Endothelial cell of umbilical vein (primary cell): ENCODE measurements around the gene EFCC1. TPM values are rescaled to one million over a fixed set of nuclear protein-coding genes. Genes with fewer than 3 reads are reported as not detected.

Experiments
- BruUV-seq: library from RNA; stranded (reverse); fragments of 400-500 nt; replicated peaks from 2 replicates; lab custom pipeline; 2021; lab: Mats Ljungman, UMichigan
- CTCF ChIA-PET: fragments of 300-600, 350-600 bp; sonication (Branson Sonifier 250); formaldehyde crosslinking; loops from one replicate; lab custom pipeline; 2021; ENCODE audit warnings: antibody characterized with exemption, inconsistent platforms; lab: Charles Lee
- POLR2A ChIA-PET: fragments of 300-600, 350-600 bp; sonication (Branson Sonifier 250); formaldehyde crosslinking; loops from one replicate; lab custom pipeline; 2021; ENCODE audit warnings: antibody characterized with exemption, inconsistent platforms; lab: Charles Lee
- DNase-seq: peaks from one replicate; pipeline ENCODE4 v3.0.0-alpha.2; 2011; ENCODE audit warnings: low read depth, low spot score
- FAIRE-seq: peaks from 2 replicates; lab custom pipeline; 2011; peaks lifted over from hg19 to GRCh38; lab: Jason Lieb, UNC
- H2AFZ ChIP-seq: 2 replicates; pipeline ENCODE4 v1.6.0; 2012; ENCODE audit warnings: low read depth, low read length, control low read depth, inconsistent platforms
- H3K27ac ChIP-seq: 2 replicates; pipeline ENCODE4 v1.5.1; 2011; ENCODE audit warnings: low read depth, mild to moderate bottlenecking, control low read depth, low read length, moderate library complexity; ENCODE audit not compliant: insufficient read depth
- H3K27me3 ChIP-seq, 2 experiments: 2 replicates each; pipeline versions ENCODE4 v1.6.0 to v1.6.1; 2011; ENCODE audit warnings: low read length in 2 of 2, mixed read lengths in 1 of 2; ENCODE audit not compliant: control insufficient read depth in 2 of 2, insufficient read depth in 2 of 2
- H3K36me3 ChIP-seq, 2 experiments: 2 replicates in 1 of 2; 3 replicates in 1 of 2; pipeline ENCODE4 v1.5.1; 2011; ENCODE audit warnings: low read length in 2 of 2, mild to moderate bottlenecking in 1 of 2, moderate library complexity in 1 of 2; ENCODE audit not compliant: control insufficient read depth in 2 of 2, insufficient read depth in 2 of 2; ENCODE audit errors: extremely low read depth in 1 of 2
- H3K4me1 ChIP-seq: 3 replicates; pipeline ENCODE4 v1.5.1; 2011; ENCODE audit warnings: mild to moderate bottlenecking, low read length; ENCODE audit not compliant: control insufficient read depth, insufficient read depth; ENCODE audit errors: extremely low read depth
- H3K4me2 ChIP-seq: 2 replicates; pipeline ENCODE4 v1.6.1; 2011; ENCODE audit warnings: low read length, control low read depth, mixed read lengths; ENCODE audit not compliant: insufficient read depth
- H3K4me3 ChIP-seq, 3 experiments: fragments of 200-600 bp in 1 of 3; sonication (generic), shearing (Covaris generic) in 1 of 3; replicated peaks in 1 of 3; 2 replicates each; pipeline ENCODE4 v1.5.1; 2011 to 2016; ENCODE audit warnings: control low read depth in 3 of 3, low read length in 3 of 3, mild to moderate bottlenecking in 2 of 3, inconsistent platforms in 1 of 3, low read depth in 1 of 3, moderate library complexity in 1 of 3; ENCODE audit not compliant: insufficient read depth in 1 of 3
- H3K79me2 ChIP-seq: 2 replicates; pipeline ENCODE4 v1.6.0; 2012; ENCODE audit warnings: low read length, inconsistent platforms; ENCODE audit not compliant: control insufficient read depth, insufficient read depth
- H3K9ac ChIP-seq: replicated peaks from 2 replicates; pipeline ENCODE3; 2011; ENCODE audit warnings: low read length, control low read depth; ENCODE audit not compliant: insufficient read depth; ENCODE audit errors: extremely low read depth
- H3K9me1 ChIP-seq: replicated peaks from 3 replicates; pipeline ENCODE4 v1.6.0; 2011; ENCODE audit warnings: mild to moderate bottlenecking, low read length; ENCODE audit not compliant: control insufficient read depth, insufficient read depth; ENCODE audit errors: extremely low read depth
- H3K9me3 ChIP-seq: replicated peaks from 2 replicates; pipeline ENCODE4 v1.5.1; 2012; ENCODE audit warnings: low read length, inconsistent platforms; ENCODE audit not compliant: control insufficient read depth, insufficient read depth
- H4K20me1 ChIP-seq: replicated peaks from 2 replicates; pipeline ENCODE3; 2011; ENCODE audit warnings: mild to moderate bottlenecking, low read length; ENCODE audit not compliant: control insufficient read depth, insufficient read depth; ENCODE audit errors: extremely low read depth
- EZH2 ChIP-seq: IDR thresholded peaks from 2 replicates; pipeline ENCODE4 v1.6.1; 2012; ENCODE audit warnings: borderline replicate concordance, low read depth, mild to moderate bottlenecking, moderate library complexity, low read length, inconsistent platforms; ENCODE audit not compliant: severe bottlenecking
- FOS ChIP-seq: IDR thresholded peaks from 2 replicates; pipeline ENCODE4 v1.6.1; 2011; ENCODE audit warnings: mild to moderate bottlenecking, low read length, moderate library complexity, borderline replicate concordance; ENCODE audit not compliant: insufficient read depth
- GATA2 ChIP-seq: IDR thresholded peaks from 2 replicates; pipeline ENCODE4 v1.7.0; 2011; ENCODE audit warnings: low read depth, mild to moderate bottlenecking, moderate library complexity, mixed read lengths, low read length; ENCODE audit not compliant: insufficient read length, insufficient read depth
- JUN ChIP-seq: IDR thresholded peaks from 2 replicates; pipeline ENCODE4 v1.6.1; 2011; ENCODE audit warnings: borderline replicate concordance, low read depth; ENCODE audit not compliant: insufficient read length, insufficient read depth
- MYC ChIP-seq: IDR thresholded peaks from one replicate; pipeline ENCODE4 v1.6.1; 2011; ENCODE audit warnings: mild to moderate bottlenecking, low read depth, low read length
- POLR2A ChIP-seq: IDR thresholded peaks from 2 replicates; pipeline ENCODE4 v1.6.1; 2012; ENCODE audit warnings: low read depth, mild to moderate bottlenecking, control low read depth, low read length
- POLR2AphosphoS5 ChIP-seq: IDR thresholded peaks from 2 replicates; pipeline ENCODE4 v1.6.1; 2012; ENCODE audit warnings: low read depth, mild to moderate bottlenecking, control low read depth, low read length, moderate library complexity; ENCODE audit not compliant: insufficient read depth
- dilution Hi-C: fragments of 300-500 bp; cut with MboI; formaldehyde crosslinking; loops from one replicate; pipeline ENCODE4 v1.15.0; 2019; ENCODE audit warnings: low sequenced_read_pairs; ENCODE audit not compliant: extremely low pct_ligation_motif_present
- intact Hi-C: fragments of 100-400 bp; cut with micrococcal nuclease; formaldehyde crosslinking; loops from one replicate; pipeline ENCODE4 v1.10.0; 2022
- polyA plus RNA-seq, 4 experiments: library from polyadenylated mRNA; depleted of rRNA in 3 of 4; stranded (reverse) in 3 of 4; unstranded in 1 of 4; fragments of >200 nt; gene quantifications; 2 replicates each; pipeline versions ENCODE4 v1.2.1 to v1.2.3, GENCODE V29; 2011 to 2012; ENCODE audit warnings: missing spikeins in 1 of 4
- total RNA-seq: library from RNA; stranded (reverse); gene quantifications from 2 replicates; pipeline ENCODE4 v1.2.3, GENCODE V29; 2021
- TF ChIP-seq, protein P1 (sequence below), 2 donors: IDR thresholded peaks; 1 replicate in 1 of 2; 2 replicates in 1 of 2; pipeline ENCODE4 v1.5.1; 2011; ENCODE audit warnings: low read length in 2 of 2, mild to moderate bottlenecking in 2 of 2, moderate library complexity in 2 of 2, control low read depth in 1 of 2, inconsistent platforms in 1 of 2, low read depth in 1 of 2; ENCODE audit not compliant: insufficient read depth in 1 of 2; ENCODE audit errors: extremely low read depth in 1 of 2
- TF ChIP-seq, protein P2 (sequence below): IDR thresholded peaks from 2 replicates; pipeline ENCODE4 v1.6.1; 2011; ENCODE audit not compliant: insufficient read depth, insufficient read length

The EFCC1 gene
- total and polyA plus RNA-seq, 2 donors (not counting 3 experiments of a cell fraction or from before 2014, with no cell fraction given): 0.73 to 1.3 TPM

DNA sequence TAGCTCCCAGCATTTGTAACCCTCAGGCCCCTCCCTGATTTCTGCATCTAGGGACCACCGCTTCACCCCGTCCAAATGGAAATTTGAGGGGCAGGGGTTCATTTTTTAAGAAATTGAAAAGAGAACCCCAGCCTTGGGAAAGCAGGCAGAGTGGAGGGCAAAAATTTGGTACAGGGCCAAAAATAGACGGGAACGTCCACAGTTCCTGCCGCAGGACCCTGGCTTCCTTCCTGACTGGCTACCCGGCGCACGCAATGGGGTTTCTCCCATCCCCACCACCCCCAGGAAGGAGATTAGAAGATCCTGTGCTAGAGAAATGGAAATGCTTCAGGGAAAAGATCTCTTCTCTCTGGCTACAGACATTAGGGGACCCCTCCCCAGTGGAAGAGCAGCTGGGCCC lies 80.4 kb downstream of the EFCC1 start:
- CTCF ChIA-PET: interaction anchor here (1.3 to 1.4 kb wide), 2 partner anchors 28 to 112 kb away, joined by 6 to 8 read pairs; no protein-coding TSS in a partner anchor
- no peak overlapping the region for H3K27ac ChIP-seq
- no TSS peak for BruUV-seq
- intact Hi-C loops: no loop called here
- TF ChIP-seq POLR2AphosphoS5 (no peak), GATA2 (no peak), JUN (no peak), FOS (no peak), EZH2 (no peak), MYC (no peak), POLR2A (no peak)
- TF ChIP-seq, protein P1, sequence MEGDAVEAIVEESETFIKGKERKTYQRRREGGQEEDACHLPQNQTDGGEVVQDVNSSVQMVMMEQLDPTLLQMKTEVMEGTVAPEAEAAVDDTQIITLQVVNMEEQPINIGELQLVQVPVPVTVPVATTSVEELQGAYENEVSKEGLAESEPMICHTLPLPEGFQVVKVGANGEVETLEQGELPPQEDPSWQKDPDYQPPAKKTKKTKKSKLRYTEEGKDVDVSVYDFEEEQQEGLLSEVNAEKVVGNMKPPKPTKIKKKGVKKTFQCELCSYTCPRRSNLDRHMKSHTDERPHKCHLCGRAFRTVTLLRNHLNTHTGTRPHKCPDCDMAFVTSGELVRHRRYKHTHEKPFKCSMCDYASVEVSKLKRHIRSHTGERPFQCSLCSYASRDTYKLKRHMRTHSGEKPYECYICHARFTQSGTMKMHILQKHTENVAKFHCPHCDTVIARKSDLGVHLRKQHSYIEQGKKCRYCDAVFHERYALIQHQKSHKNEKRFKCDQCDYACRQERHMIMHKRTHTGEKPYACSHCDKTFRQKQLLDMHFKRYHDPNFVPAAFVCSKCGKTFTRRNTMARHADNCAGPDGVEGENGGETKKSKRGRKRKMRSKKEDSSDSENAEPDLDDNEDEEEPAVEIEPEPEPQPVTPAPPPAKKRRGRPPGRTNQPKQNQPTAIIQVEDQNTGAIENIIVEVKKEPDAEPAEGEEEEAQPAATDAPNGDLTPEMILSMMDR (IDR thresholded peaks at IDR 0.05; ENCODE audit: extremely low read depth in 1 of 2, insufficient read depth in 1 of 2, low read depth in 1 of 2, low read length in 2 of 2): no peak
- TF ChIP-seq, protein P2, sequence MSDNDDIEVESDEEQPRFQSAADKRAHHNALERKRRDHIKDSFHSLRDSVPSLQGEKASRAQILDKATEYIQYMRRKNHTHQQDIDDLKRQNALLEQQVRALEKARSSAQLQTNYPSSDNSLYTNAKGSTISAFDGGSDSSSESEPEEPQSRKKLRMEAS: no peak
- H3K9me3 ChIP-seq: no peaks in the 10 kb centered on the region
- dilution Hi-C loops: no loop called here
- H3K4me2 ChIP-seq: no peak overlapping the region
- no peaks in the 10 kb centered on the region for H3K79me2 ChIP-seq
- H4K20me1 ChIP-seq: no peaks in the 10 kb centered on the region
- no peaks in the 10 kb centered on the region for H3K27me3 ChIP-seq
- DNase-seq: no peak
- no peak overlapping the region for H3K4me3 ChIP-seq
- H3K9me1 ChIP-seq: no peaks in the 10 kb centered on the region
- no peak for FAIRE-seq
- POLR2A ChIA-PET: no interaction called here
- no peaks in the 10 kb centered on the region for H3K36me3 ChIP-seq
- no peak overlapping the region for H2AFZ ChIP-seq
- peaks cover 3% of the 10 kb centered on the region for H3K4me1 ChIP-seq
- H3K9ac ChIP-seq: no peak overlapping the region
